ENCODE results near the gene GBX2. TPM values are rescaled to one million over a fixed set of nuclear protein-coding genes. Genes with fewer than 3 reads are reported as not detected.
"Not testable (repeated sequence)": the region's sequence is repeated elsewhere in the genome, so short reads cannot be mapped to it uniquely, and the experiment has no call there.

Gene GBX2
- total RNA-seq, 3 donors from 2014 or later = not detected

DNA sequence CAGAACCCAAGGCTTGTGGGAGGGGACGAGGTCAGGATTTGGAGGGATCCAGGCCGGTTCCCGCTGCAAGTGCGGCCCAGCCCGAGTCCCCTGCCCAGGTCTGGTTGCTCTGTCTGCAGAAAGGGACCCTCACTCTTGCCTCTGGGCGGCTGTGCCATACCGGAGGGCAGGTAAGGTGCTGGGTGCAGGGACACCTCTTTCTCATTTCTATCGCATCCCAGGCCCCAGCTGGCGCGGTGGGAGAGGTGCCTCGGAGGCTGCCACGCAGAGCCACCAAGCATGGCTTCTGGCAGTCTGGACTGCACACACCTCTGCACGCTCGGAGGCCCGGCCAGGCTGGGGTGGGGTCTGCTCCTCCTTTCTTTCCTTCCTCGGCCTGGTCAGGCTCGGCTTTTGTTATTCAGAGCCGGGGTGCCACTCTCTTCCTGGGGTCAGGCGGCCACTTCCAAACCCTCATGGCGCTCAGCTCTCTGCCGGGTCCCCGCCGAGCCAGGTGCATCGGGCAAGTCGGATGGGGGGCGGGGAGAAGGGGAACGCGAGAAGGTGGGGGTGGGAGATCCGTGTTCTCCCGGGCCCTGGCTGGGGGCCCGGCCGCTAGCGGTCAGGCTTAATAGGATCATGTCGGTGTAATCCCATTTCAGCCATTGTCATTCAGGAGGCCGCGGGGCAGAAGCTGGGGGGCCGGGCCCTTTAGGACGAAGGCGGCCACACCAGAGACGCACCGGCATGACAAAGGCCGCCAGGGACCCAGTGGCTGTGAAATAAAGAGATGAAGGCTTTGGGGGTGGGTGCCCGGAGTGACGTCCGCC, 9.0 kb downstream of the GBX2 start:
- no peak overlapping the region for H3K4me3 Mint-ChIP-seq
- peaks cover 58% of the 10 kb centered on the region for H3K27me3 Mint-ChIP-seq (ENCODE audit: low read depth)
- DNase-seq (no peak), ATAC-seq (no peak)
- no peaks in the 10 kb centered on the region for H3K4me1 Mint-ChIP-seq (ENCODE audit: low read depth)
- peaks cover 5% of the 10 kb centered on the region for H3K9me3 Mint-ChIP-seq
- no peaks in the 10 kb centered on the region for H3K36me3 Mint-ChIP-seq (ENCODE audit: insufficient read depth)

DNA sequence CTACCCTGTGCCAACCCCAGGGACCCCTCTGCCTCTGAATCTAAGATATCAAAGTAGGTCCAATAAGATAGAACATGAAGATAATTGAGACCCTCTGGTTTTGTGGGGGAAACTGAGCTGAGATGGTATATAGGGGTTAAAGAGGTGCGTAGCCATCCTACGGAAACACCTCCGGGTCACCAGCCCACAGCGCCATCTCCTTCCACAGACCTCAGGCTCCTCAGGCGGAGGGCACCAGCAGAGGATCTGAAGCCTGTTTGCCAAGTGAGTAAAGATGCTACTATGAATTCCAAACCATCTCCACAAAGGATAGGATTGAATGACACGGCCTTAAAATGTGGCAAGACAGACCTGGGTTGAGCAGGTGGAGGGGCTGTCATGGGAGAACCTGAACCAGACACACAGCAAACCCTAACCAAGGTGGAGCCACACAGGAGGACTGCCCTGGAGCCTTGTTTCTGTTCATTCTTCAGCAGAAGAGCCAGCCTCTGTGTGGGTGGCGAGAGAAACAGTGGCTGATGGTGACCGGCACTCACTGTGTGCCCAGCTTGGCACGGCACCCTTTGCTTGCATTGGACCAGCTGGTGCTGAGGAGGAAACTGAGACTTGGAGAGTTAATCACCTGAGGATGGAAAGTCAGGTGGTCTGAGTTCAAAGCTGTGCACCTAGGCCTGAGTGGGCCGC, 10.2 kb downstream of the GBX2 start:
- H3K4me1 Mint-ChIP-seq (ENCODE audit: low read depth) = no peaks in the 10 kb centered on the region
- no peak overlapping the region for H3K4me3 Mint-ChIP-seq
- H3K27me3 Mint-ChIP-seq (ENCODE audit: low read depth) = peaks cover 58% of the 10 kb centered on the region
- H3K36me3 Mint-ChIP-seq (ENCODE audit: insufficient read depth) = no peaks in the 10 kb centered on the region
- DNase-seq (no peak), ATAC-seq (no peak)
- H3K9me3 Mint-ChIP-seq = peaks cover 8% of the 10 kb centered on the region

DNA sequence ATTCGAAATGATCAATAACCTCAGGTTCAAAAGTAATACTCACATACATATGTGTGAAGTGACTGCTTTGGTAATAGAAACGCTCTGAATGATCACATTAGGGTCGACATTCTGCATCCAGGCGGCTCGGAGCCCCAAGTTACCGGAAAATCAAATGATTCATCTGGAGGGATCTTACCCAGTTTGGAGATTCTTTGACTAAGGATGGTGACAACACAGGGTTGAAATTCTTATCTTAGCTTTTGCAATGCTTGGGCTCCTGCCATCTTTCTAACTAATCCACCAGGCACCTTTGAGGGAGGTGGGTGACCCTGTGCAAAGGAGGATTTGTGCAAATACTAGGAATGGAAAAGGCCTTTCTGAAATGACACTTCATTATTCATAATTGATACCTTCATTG, 10.8 kb downstream of the GBX2 start:
- no peaks in the 10 kb centered on the region for H3K4me1 Mint-ChIP-seq (ENCODE audit: low read depth)
- no peak overlapping the region for H3K4me3 Mint-ChIP-seq
- H3K9me3 Mint-ChIP-seq = peaks cover 14% of the 10 kb centered on the region
- peaks cover 52% of the 10 kb centered on the region for H3K27me3 Mint-ChIP-seq (ENCODE audit: low read depth)
- H3K36me3 Mint-ChIP-seq (ENCODE audit: insufficient read depth) = no peaks in the 10 kb centered on the region
- DNase-seq (no peak), ATAC-seq (no peak)

DNA sequence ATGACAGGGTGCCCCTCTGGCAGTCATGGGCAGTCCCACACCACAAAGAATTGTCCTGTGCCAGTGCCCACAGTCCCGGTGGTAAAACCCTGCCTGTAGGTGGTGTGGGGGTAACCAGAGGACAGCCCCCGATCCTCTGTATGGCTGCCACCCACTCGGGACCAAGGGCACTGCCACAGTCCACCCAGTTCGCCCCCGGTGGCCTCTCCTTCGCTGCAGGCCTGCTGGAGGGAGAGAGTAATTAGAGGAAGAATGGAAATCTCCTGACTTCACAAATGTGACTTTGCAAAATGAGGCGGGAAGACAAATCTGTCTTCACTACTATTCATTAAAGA, 11.4 kb downstream of the GBX2 start:
- no peaks in the 10 kb centered on the region for H3K4me1 Mint-ChIP-seq (ENCODE audit: low read depth)
- H3K27me3 Mint-ChIP-seq (ENCODE audit: low read depth) = peaks cover 47% of the 10 kb centered on the region
- peaks cover 16% of the 10 kb centered on the region for H3K9me3 Mint-ChIP-seq
- H3K36me3 Mint-ChIP-seq (ENCODE audit: insufficient read depth) = no peaks in the 10 kb centered on the region
- no peak for DNase-seq
- no peak overlapping the region for H3K4me3 Mint-ChIP-seq
- no peak for ATAC-seq

DNA sequence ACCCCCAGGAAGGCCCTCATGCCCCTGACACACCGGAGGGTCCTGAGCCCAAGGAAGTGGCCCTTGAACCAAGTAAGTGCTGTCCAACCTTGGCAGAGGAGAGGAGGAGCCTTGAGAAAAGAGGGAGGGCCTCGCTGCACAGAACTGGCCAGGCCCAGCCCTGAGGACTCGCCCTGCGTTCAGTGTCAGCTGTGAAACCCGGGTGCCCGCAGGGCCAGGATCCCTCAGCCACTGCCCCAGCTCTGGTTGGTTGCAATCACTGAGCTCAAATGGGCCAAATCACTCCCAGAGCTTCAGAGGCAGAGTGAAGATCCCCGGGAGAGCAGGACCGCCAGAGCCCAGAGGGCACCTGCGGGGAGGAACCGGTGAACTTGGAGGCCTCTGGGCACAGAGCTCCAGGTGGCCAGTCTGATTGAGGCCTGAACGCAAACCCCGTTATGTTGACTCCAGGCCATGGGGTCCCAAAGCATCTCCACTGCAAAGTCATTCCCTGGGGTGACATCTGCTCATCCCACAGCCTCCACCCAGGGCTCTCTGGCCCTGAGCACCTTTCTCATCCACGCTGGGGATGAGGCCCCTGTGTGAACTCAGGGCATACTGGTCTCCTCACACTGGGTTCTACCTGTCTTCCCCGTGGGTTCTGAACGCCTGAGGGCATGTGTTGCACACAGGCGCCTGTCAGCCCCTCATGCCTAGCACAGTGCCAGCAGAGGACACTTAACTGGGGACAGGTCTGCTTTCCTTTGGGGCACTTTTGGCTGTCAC, 11.9 kb downstream of the GBX2 start:
- H3K9me3 Mint-ChIP-seq = peaks cover 16% of the 10 kb centered on the region

DNA sequence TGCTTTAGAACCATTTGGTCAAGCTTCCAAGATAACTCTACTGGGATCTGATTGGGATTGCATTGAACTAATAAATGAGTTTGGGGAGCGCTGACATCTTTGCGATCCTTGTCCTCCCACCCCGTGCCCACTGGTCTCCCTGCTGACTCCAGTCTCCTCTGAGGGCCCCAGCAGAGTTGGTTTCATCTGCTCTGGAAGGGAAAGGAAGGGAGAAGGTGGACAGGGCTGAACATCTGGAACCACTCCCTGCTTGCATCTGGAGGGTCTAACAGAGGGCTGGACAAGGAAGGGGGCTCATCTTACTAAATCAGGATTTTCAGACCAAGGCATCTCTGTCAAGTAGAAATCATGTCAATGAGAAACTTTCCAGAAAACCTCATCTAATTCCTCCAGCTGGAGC, 12.8 kb downstream of the GBX2 start:
- DNase-seq = no peak
- Mint-ChIP-seq H3K4me3 (no peak overlapping the region), H3K9me3 (peaks cover 17% of the 10 kb centered on the region), H3K36me3 (ENCODE audit: insufficient read depth) (no peaks in the 10 kb centered on the region), H3K4me1 (ENCODE audit: low read depth) (no peaks in the 10 kb centered on the region), H3K27me3 (ENCODE audit: low read depth) (peaks cover 37% of the 10 kb centered on the region)
- no peak for ATAC-seq

More for the DNA sequence above, 11.9 kb downstream of the GBX2 start:
- Mint-ChIP-seq H3K27me3 (ENCODE audit: low read depth) (peaks cover 41% of the 10 kb centered on the region), H3K4me3 (no peak overlapping the region), H3K4me1 (ENCODE audit: low read depth) (no peaks in the 10 kb centered on the region), H3K36me3 (ENCODE audit: insufficient read depth) (no peaks in the 10 kb centered on the region)
- DNase-seq (no peak), ATAC-seq (no peak)

DNA sequence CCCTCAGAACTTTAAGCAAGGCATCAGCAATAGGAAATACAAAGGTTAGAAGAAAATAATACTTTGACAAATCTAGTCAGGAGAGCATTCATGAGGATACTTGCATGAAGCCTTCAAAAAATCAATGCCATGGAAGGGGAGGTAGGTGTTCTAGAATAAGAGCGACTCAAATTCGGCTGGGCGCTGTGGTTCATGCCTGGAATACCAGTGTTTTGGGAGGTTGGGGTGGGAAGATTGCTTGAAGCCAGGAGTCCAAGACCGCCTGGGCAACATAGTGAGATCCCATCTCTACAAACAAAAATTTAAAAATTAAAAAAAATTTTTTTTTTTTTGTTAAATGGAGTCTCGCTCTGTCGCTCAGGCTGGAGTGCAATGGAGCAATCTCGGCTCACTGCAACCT, 21.8 kb downstream of the GBX2 start:
- Mint-ChIP-seq H3K36me3 (ENCODE audit: insufficient read depth) (no peaks in the 10 kb centered on the region), H3K27me3 (ENCODE audit: low read depth) (peaks cover 29% of the 10 kb centered on the region), H3K4me3 (no peak overlapping the region), H3K9me3 (peaks cover 5% of the 10 kb centered on the region), H3K4me1 (ENCODE audit: low read depth) (no peaks in the 10 kb centered on the region)
- DNase-seq = no peak
- ATAC-seq = no peak

DNA sequence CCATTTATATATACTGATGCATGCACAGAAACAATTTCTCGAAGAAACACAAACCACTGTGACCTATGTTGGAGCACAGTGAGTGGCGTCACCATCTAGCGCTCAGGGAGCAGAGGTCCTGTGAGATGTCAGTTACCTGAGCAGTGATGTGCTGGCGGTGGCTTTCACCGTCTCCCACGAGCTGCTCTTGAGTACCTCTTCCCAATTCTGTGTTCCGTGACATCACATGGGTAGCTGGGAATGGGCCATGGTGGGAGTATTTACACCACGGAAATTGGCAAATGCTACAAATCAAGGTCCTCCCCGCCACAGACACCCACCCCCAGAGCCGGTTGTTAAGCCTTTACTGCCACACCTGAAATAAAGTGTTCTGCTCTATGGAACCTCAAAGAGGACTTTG, 24.4 kb downstream of the GBX2 start:
- Mint-ChIP-seq H3K4me1 (ENCODE audit: low read depth) (no peaks in the 10 kb centered on the region), H3K36me3 (ENCODE audit: insufficient read depth) (no peaks in the 10 kb centered on the region), H3K9me3 (no peaks in the 10 kb centered on the region), H3K27me3 (ENCODE audit: low read depth) (peaks cover 30% of the 10 kb centered on the region), H3K4me3 (no peak overlapping the region)
- ATAC-seq (no peak), DNase-seq (no peak)

DNA sequence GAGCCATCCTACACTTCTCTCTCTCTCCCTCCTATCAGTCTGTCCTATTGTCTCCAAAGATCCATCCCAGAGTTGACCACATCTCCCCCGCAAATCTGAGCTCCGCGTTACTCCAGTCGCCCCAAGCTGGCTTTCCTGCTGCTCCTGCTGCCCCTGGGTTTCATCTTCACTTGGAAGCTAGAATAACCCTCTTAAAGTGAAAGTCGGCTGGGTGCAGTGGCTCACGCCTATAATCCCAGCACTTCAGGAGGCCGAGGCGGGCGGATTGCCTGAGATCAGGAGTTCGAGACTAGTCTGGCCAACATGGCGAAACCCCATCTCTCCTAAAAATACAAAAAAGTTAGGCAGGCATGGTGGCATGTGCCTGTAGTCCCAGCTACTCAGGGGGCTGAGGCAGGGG, 26.6 kb downstream of the GBX2 start:
- not testable (repeated sequence) for H3K9me3 Mint-ChIP-seq; H3K36me3 Mint-ChIP-seq (ENCODE audit: insufficient read depth); H3K4me3 Mint-ChIP-seq; ATAC-seq; H3K4me1 Mint-ChIP-seq (ENCODE audit: low read depth); DNase-seq
- H3K27me3 Mint-ChIP-seq (ENCODE audit: low read depth) = peaks cover 33% of the 10 kb centered on the region

DNA sequence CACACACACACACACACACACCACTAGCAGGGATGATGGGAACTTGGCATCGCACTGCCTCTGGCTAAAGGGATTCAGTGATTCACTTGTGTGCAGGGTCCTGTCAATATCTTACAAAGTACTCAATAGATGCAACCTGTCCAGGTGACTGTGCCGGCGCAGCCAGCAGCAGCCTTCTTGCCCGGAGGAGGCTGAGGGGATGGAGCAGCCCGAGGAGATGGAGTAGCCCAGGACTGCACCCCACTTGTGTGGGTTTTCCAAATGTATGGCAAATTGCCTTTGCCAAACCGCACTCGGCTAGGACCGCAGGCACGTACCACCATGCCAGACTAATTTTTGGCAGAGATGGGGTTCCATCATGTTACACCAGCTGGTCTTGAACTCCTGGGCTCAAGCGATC, 31.1 kb downstream of the GBX2 start:
- Mint-ChIP-seq H3K36me3 (ENCODE audit: insufficient read depth) (no peaks in the 10 kb centered on the region), H3K9me3 (no peaks in the 10 kb centered on the region), H3K4me3 (no peak overlapping the region), H3K4me1 (ENCODE audit: low read depth) (no peaks in the 10 kb centered on the region), H3K27me3 (ENCODE audit: low read depth) (peaks cover 10% of the 10 kb centered on the region)
- DNase-seq = no peak
- no peak for ATAC-seq

DNA sequence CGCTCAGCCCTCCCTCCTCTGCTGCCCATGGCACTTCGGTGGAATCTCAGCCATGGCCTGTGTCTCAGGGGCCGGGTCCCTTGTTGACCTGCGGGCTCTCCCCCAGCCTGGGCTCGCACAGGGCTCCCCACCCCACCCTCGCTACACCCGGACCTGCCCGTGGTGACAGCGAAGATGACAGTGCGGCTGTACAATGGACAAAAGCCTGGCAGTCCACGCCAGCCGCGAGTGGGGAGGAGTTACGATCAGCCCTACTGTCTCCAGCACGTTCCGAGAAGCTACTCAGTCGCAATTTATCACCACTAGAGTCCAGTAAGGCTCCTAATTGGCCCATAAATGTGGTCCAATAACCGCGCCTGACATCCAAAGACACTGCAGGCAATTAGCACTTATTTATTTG, 31.6 kb downstream of the GBX2 start:
- DNase-seq = no peak
- Mint-ChIP-seq H3K4me3 (no peak overlapping the region), H3K4me1 (ENCODE audit: low read depth) (no peaks in the 10 kb centered on the region), H3K27me3 (ENCODE audit: low read depth) (peaks cover 9% of the 10 kb centered on the region), H3K36me3 (ENCODE audit: insufficient read depth) (no peaks in the 10 kb centered on the region), H3K9me3 (no peaks in the 10 kb centered on the region)
- no peak for ATAC-seq

DNA sequence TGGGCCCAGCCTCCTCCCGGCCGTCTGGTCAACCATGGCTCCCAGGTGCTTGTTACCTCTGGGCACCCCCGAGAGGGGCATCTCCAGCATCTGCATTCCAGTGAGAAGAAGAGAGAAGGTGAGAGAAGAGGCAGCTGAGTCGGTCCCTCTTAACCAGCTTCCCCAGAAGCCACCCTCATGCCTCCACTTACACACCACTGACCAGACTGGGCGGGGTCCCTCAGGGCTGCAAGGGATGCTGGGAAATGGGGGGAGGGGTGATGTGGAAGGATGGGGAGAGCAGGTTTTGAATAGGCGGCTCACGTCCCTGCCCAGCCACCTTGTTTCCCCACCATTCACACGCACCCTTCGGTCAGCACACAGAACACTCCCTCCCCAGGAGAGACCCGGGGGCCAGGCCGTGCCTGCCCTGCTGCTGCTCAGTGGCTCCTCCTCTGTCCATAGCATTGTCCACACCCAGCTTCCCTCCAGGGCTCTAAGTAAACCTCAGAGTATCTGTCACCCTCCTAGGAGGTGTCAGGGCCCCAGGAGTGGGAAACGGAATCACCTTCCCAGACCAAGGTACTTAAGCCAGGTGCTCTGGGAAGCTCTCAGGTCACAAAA, 34.7 kb downstream of the GBX2 start:
- no peaks in the 10 kb centered on the region for H3K4me1 Mint-ChIP-seq (ENCODE audit: low read depth)
- no peak overlapping the region for H3K4me3 Mint-ChIP-seq
- no peak for DNase-seq
- H3K9me3 Mint-ChIP-seq = no peaks in the 10 kb centered on the region
- H3K36me3 Mint-ChIP-seq (ENCODE audit: insufficient read depth) = no peaks in the 10 kb centered on the region
- ATAC-seq = no peak
- peaks cover 2% of the 10 kb centered on the region for H3K27me3 Mint-ChIP-seq (ENCODE audit: low read depth)

DNA sequence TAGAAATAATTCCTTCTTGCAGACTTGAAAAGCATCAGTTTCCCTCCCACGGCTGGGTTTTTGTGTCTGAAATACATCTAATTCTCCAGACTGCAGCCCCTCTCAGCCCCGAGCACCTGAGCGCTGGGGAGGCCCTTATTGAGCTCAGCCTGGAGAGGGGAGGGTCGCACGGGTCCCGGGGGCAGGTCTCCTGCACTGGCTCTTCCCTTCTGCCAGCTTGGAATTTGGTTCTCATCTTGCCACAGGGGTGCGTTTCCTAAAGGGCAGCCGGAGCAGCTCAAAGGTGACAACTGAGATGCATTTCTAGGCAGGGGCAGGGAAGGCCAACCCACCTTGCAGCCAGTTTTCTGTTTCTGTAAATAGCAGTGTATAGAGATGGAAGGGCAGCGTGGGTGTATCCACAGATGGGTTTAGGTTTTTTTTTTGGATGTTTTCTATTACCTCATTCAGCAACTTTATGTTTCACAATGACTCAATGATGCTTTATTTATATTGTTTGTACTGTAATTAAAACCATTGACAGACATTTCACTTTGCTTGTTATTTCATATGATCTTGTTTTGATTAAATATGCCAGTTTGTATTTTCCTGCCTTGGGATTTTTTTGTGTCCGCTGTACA, 37.0 kb downstream of the GBX2 start:
- H3K9me3 Mint-ChIP-seq = no peaks in the 10 kb centered on the region
- DNase-seq (no peak), ATAC-seq (no peak)
- H3K4me1 Mint-ChIP-seq (ENCODE audit: low read depth) = no peaks in the 10 kb centered on the region
- no peaks in the 10 kb centered on the region for H3K36me3 Mint-ChIP-seq (ENCODE audit: insufficient read depth)
- no peaks in the 10 kb centered on the region for H3K27me3 Mint-ChIP-seq (ENCODE audit: low read depth)
- no peak overlapping the region for H3K4me3 Mint-ChIP-seq

DNA sequence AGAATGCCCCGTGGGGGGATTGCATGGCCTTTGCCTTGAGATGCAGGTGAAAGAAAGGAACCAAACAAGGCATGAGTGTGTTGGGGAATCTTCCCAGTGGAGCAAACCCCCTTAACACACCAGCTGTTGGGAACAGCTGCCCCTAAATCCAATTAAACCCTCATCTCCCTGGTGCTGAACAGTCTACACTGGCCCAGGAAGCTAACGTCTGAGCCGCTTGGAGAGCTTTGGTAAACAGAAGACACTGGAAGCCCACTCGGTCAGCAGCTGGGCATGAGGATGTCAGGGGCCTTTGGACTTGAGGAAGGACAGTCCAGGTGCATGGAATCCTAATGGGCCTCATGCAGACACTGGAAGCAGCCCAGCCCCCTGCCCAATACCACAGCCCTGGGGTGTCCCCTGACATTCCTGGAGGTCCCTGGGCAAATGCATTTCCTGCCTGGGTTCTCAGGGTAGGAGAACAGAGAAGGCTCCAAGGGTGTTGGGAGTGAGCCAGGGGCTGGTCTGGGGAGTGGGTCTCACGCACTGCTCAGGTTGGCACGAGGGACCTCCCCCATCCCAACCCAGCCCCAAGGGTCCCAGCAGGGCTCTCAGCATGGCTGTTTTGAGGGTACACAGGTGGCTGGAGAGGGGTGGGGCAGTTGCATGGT, 37.7 kb downstream of the GBX2 start:
- Mint-ChIP-seq H3K27me3 (ENCODE audit: low read depth) (no peaks in the 10 kb centered on the region), H3K4me3 (no peak overlapping the region), H3K9me3 (no peaks in the 10 kb centered on the region), H3K4me1 (ENCODE audit: low read depth) (no peaks in the 10 kb centered on the region), H3K36me3 (ENCODE audit: insufficient read depth) (no peaks in the 10 kb centered on the region)
- ATAC-seq = no peak
- no peak for DNase-seq

Measured in activated T-cell treated with anti-CD3 and anti-CD28 coated beads, Interleukin-2, amount 50 U/mL, for 4 hours (primary cell).